Heart left ventricle (tissue), 13 donors: ENCODE measurements around the gene IFT122.
"Not testable (repeated sequence)": the region's sequence is repeated elsewhere in the genome, so short reads cannot be mapped to it uniquely, and the experiment has no call there.

Experiments used
- CTCF ChIP-seq, 12 donors: fragments of 200-600 bp; sonication (generic) in 4 of 12; IDR thresholded peaks; one replicate each; pipeline versions ENCODE4 v1.5.0 to v1.8.0; 2018 to 2022; ENCODE audit warnings: antibody characterized with exemption in 12 of 12, mild to moderate bottlenecking in 5 of 12
- POLR2A ChIP-seq, 2 donors: fragments of 450-650 bp; IDR thresholded peaks; one replicate each; pipeline ENCODE4 v1.6.1; 2017; ENCODE audit warnings: antibody characterized with exemption in 2 of 2, mild to moderate bottlenecking in 2 of 2, moderate library complexity in 2 of 2
- donor health status: ischemic (EF 13 %, LVEDD 7.1; RV severe dilation, severe dysfunction).
- donor health status: DM: no; HTN: yes; CAD: no.
- donor health status: DM: no; HTN: no; CAD: no.
- donor health status: ischemic (EF 25% LVEDD 6.9; RV normal size, moderate dysfunction).
- donor health status: ischemic (EF 25% LVEDD 5.7; RV mildly dilated, moderate dysfunction).
- donor health status: ischemic (EF 35%, LVEDD 5.7; RV mildly dilated, moderate dysfunction).
- donor health status: nonischemic (EF 11% LVEDD 7.7; RV severe dilation, severe dysfunction).
- donor health status: DM: yes; HTN: yes; CAD: no.
- donor health status: PGD.
- donor health status: ischemic (EF 29% LVEDD 5.4; RV normal size, mild dysfunction).
- donor health status: nonischemic (EF 23%, LVEDD 6.1; RV moderate dilation, normal function).

- TF ChIP-seq CTCF, POLR2A (IDR thresholded peaks at IDR 0.05): not testable (repeated sequence)
Measured at GRCh38 chr3:129487868-129488335, 47.9 kb downstream of the IFT122 start.
